HepG2 (cell line): Measurements from ENCODE around the gene ZFPL1. TPM values are rescaled to one million over a fixed set of nuclear protein-coding genes. Genes with fewer than 3 reads are reported as not detected.

Experiments
- ARID4A ChIP-seq: sonication (generic); formaldehyde crosslinking; IDR thresholded peaks from 2 replicates; pipeline ENCODE4 v1.5.0; 2020; ENCODE audit warnings: mild to moderate bottlenecking, missing genetic modification reagents, borderline replicate concordance
- HIVEP1 ChIP-seq: sonication (generic); formaldehyde crosslinking; IDR thresholded peaks from 2 replicates; pipeline ENCODE4 v1.4.0; 2020; ENCODE audit warnings: mild to moderate bottlenecking, missing genetic modification reagents
- KMT2B ChIP-seq: IDR thresholded peaks from 2 replicates; pipeline ENCODE4 v1.6.1; 2016; ENCODE audit warnings: missing genetic modification reagents, missing compliant biosample characterization
- ZBTB40 ChIP-seq, 2 experiments: fragments of 450-650 bp in 1 of 2; sonication (generic) in 1 of 2; formaldehyde crosslinking in 1 of 2; IDR thresholded peaks; 2 replicates each; pipeline versions ENCODE4 v1.6.1 to v1.8.0; 2016 to 2022; ENCODE audit warnings: antibody characterized with exemption in 1 of 2, mild to moderate bottlenecking in 1 of 2, missing genetic modification reagents in 1 of 2
- ZNF18 ChIP-seq: sonication (generic); formaldehyde crosslinking; IDR thresholded peaks from 2 replicates; pipeline ENCODE4 v1.8.0; 2022; ENCODE audit warnings: mild to moderate bottlenecking, missing genetic modification reagents; ENCODE audit not compliant: insufficient replicate concordance
- ZNF350 ChIP-seq: sonication (generic); formaldehyde crosslinking; IDR thresholded peaks from 2 replicates; pipeline ENCODE4 v1.4.0; 2020; ENCODE audit warnings: mild to moderate bottlenecking, low read depth, missing genetic modification reagents, borderline replicate concordance
- ZNF782 ChIP-seq: sonication (generic); formaldehyde crosslinking; IDR thresholded peaks from 2 replicates; pipeline ENCODE4 v1.4.0; 2020; ENCODE audit warnings: missing genetic modification reagents, mild to moderate bottlenecking, borderline replicate concordance
- polyA plus RNA-seq, 8 experiments: library from polyadenylated mRNA; depleted of rRNA in 3 of 8; stranded (reverse) in 7 of 8; unstranded in 1 of 8; fragments of >200 nt; fragmentation: Illumina TruSeq in 4 of 8; extraction: Trizol in 4 of 8; gene quantifications; 2 replicates each; pipeline versions ENCODE4 v1.2.1 to v1.2.3, GENCODE V29; 2011 to 2016; ENCODE audit warnings: low read depth in 4 of 8, missing spikeins in 1 of 8, mixed read lengths in 1 of 8; ENCODE audit not compliant: insufficient read depth in 1 of 8
- total RNA-seq, 5 experiments: library from RNA; depleted of rRNA; stranded (reverse); fragments of >200 nt; fragmentation: Illumina TruSeq; extraction: Trizol; gene quantifications; 2 replicates each; pipeline ENCODE4 v1.2.3, GENCODE V29; 2016; ENCODE audit warnings: low read depth in 1 of 5
- TF ChIP-seq, protein P1 (sequence below): sonication (generic); formaldehyde crosslinking; IDR thresholded peaks from 2 replicates; pipeline ENCODE4 v1.9.0; 2021; ENCODE audit warnings: missing genetic modification reagents, borderline replicate concordance

Gene ZFPL1
- total and polyA plus RNA-seq, 2 of the 13 experiments (the other 11 are each of a cell fraction or from before 2014, with no cell fraction given): 32.2 to 56.0 TPM

DNA sequence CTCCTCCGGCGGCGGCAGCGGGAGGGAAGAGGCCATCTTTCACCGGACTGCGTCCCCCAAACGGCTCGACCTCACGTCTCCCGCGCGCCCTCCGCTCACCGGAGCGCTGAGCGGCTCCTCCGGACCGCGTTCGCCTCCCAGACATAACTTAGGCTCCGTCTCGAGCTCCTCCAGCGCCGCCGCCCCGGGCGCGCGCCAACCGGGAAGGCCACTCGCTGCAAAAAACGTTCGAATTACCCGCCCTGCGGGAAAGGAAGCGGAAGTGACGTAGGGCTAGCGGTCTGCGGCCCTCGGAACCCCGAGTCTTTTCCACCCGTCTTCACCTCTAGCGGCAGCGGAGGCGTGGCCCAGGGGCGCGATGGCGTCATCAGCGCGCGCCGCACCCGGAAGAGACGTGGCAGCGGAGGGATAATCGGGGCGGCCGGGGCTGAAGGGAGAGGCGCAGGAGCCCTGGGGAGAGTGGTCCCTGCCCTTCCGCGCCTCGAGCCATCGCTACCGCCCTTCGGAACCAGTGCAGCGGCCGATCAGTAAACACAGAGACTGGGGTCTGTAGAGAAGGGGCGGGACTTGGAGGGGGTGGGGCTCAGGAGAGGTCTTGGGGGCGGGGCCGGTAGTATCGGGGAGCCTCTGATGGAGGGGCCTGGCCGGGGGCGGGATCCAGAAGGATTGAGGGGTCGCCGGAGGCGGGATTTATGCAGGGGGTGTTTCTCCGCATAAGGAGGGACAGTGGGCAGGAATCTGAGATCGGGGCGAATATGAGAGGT, at the start of gene ZFPL1, which contains the start of gene CDCA5 (continued):
- TF ChIP-seq ARID4A (CRISPR knock-in tag): peak; percentile 100
- TF ChIP-seq, protein P1, sequence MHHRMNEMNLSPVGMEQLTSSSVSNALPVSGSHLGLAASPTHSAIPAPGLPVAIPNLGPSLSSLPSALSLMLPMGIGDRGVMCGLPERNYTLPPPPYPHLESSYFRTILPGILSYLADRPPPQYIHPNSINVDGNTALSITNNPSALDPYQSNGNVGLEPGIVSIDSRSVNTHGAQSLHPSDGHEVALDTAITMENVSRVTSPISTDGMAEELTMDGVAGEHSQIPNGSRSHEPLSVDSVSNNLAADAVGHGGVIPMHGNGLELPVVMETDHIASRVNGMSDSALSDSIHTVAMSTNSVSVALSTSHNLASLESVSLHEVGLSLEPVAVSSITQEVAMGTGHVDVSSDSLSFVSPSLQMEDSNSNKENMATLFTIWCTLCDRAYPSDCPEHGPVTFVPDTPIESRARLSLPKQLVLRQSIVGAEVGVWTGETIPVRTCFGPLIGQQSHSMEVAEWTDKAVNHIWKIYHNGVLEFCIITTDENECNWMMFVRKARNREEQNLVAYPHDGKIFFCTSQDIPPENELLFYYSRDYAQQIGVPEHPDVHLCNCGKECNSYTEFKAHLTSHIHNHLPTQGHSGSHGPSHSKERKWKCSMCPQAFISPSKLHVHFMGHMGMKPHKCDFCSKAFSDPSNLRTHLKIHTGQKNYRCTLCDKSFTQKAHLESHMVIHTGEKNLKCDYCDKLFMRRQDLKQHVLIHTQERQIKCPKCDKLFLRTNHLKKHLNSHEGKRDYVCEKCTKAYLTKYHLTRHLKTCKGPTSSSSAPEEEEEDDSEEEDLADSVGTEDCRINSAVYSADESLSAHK (CRISPR knock-in tag): no peak
- no peak for TF ChIP-seq ZNF782 (CRISPR knock-in tag)
- no peak for TF ChIP-seq ZNF18 (CRISPR knock-in tag)
- peak; percentile 91 for TF ChIP-seq ZNF350 (CRISPR knock-in tag)
- TF ChIP-seq KMT2B: peak; percentile 93
- peak; percentile 83 for TF ChIP-seq ZBTB40 (IDR thresholded peaks at IDR 0.05)
- peak; percentile 98 for TF ChIP-seq ZBTB40 (CRISPR knock-in tag; IDR thresholded peaks at IDR 0.05)
- peak; percentile 81 for TF ChIP-seq HIVEP1
